Measurements from ENCODE around the gene RPN1. TPM values are rescaled to one million over a fixed set of nuclear protein-coding genes. Genes with fewer than 3 reads are reported as not detected.

The RPN1 gene
- total and polyA plus RNA-seq, 2 of the 13 experiments (the other 11 are each of a cell fraction or from before 2014, with no cell fraction given) = 290 to 342 TPM

DNA sequence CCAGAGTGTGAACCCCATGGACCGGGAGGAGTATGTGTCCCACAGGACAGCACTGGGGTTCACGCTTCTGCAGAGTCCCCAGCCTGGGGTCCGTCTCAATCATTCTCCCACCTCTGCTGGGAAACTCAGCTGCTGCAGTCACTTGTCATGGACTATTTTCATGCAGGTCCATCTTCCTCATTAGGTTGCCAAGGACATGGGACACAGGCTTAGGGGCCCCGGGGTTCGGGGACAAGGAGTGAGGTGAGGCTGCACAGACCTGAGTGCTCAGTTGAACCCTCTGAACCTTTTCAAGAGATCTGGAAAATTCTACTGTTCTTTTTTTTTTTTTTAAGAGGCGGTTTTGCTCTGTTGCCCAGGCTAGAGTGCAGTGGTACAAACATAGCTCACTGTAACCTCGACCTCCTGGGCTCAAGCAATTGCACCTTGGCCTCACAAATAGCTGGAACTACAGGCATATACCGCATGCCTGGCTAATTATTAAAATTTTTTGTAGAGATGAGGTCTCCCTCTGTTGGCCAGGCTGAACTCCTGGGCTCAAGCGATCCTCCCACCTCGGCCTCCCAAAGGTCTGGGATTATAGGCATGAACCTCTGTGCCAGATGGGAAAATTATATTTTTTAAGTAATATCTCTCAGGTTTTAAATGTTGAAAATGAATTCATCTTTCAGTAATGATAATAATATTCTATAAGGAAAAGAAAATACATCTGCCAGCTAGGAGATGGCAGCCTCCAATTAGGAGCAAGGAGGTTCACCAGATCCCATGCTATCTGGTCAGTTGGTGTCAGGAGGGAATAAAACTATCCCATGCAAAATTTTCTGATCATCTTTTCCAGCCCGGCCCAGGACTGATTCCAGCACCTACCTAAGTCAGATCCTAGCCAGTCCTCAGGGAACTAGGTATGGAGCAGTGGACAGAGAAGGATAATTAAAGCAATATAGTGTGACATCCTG lies 45.2 kb downstream of the RPN1 start:
- peaks cover 37% of the 10 kb centered on the region for H3K4me1 ChIP-seq (ENCODE audit: insufficient read depth, low read length)
- ChIA-PET POLR2A (interaction anchor here (0.9 to 1.7 kb wide), 4 partner anchors 12 to 345 kb away, joined by 3 to 8 read pairs (median 5); no protein-coding TSS in a partner anchor), CTCF (ENCODE audit: low intra/inter-chr PET ratio, low total read pairs) (interaction anchor here (0.8 to 1.8 kb wide), 2 partner anchors 14 to 33 kb away, joined by 5 to 10 read pairs; no protein-coding TSS in a partner anchor)
- H3K9me3 ChIP-seq (ENCODE audit: low read length) = no peaks in the 10 kb centered on the region
- H4K20me1 ChIP-seq (ENCODE audit: insufficient read depth, low read length) = no peaks in the 10 kb centered on the region
- no peaks in the 10 kb centered on the region for H3K27me3 ChIP-seq (ENCODE audit: control insufficient read depth in 1 of 2, insufficient read depth in 2 of 2, low read length in 2 of 2)
- peak overlapping the region; percentile 56 for H3K9ac ChIP-seq (ENCODE audit: insufficient read depth, low read depth, low read length)
- peak overlapping the region; percentile 64 for H3K4me2 ChIP-seq (ENCODE audit: low read depth, low read length)
- DNase-seq (ENCODE audit: low spot score) = peak; percentile 89
- peak overlapping the region; percentile 93 for H3K27ac ChIP-seq (ENCODE audit: extremely low read length, insufficient read depth, low read length)
- H2AFZ ChIP-seq (ENCODE audit: low read length) = no peak overlapping the region
- WGBS (ENCODE audit: low lambda C conversion rate) = 11% methylated on average over 9 of the region's 11 CpGs
- peak; percentile 82 for ATAC-seq
- no peaks in the 10 kb centered on the region for H3K36me3 ChIP-seq (replicated peaks in 1 of 2; ENCODE audit: control insufficient read depth in 1 of 2, insufficient read depth in 2 of 2, low read length in 2 of 2)
- intact Hi-C loops (cut with micrococcal nuclease; ENCODE audit: unreplicated experiment) (loop anchor here (1.0 kb wide), 1 partner anchor 14 kb away; no protein-coding TSS in a partner anchor), in situ Hi-C loops (cut with HindIII; ENCODE audit: extremely low pct_ligation_motif_present, low pct_unique_long_range_greater_than_20kb) (no loop called here)
- peak; percentile 80 for FAIRE-seq
- peak overlapping the region in 1 of 3 experiments; percentile 49; a peak in 3 of 6 replicates for H3K4me3 ChIP-seq (replicated peaks in 1 of 3; ENCODE audit: insufficient read depth in 1 of 3, low read depth in 2 of 3, low read length in 3 of 3)
- no TSS peak for BruUV-seq (replicated peaks)
- no peaks in the 10 kb centered on the region for H3K79me2 ChIP-seq (ENCODE audit: insufficient read depth, low read length)
- TF ChIP-seq ESRRA (CRISPR knock-in tag; IDR thresholded peaks at IDR 0.05; ENCODE audit: low read depth) = peak; percentile 79; the same call in 1 of the 2 replicates
- TF ChIP-seq NCOA2 (CRISPR knock-in tag; IDR thresholded peaks at IDR 0.05) = peak; percentile 51; the same call in 1 of the 2 replicates
- TF ChIP-seq, protein P1, sequence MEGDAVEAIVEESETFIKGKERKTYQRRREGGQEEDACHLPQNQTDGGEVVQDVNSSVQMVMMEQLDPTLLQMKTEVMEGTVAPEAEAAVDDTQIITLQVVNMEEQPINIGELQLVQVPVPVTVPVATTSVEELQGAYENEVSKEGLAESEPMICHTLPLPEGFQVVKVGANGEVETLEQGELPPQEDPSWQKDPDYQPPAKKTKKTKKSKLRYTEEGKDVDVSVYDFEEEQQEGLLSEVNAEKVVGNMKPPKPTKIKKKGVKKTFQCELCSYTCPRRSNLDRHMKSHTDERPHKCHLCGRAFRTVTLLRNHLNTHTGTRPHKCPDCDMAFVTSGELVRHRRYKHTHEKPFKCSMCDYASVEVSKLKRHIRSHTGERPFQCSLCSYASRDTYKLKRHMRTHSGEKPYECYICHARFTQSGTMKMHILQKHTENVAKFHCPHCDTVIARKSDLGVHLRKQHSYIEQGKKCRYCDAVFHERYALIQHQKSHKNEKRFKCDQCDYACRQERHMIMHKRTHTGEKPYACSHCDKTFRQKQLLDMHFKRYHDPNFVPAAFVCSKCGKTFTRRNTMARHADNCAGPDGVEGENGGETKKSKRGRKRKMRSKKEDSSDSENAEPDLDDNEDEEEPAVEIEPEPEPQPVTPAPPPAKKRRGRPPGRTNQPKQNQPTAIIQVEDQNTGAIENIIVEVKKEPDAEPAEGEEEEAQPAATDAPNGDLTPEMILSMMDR (CRISPR knock-in tag; IDR thresholded peaks at IDR 0.05) = peak; percentile 71
- TF ChIP-seq SETDB1 (CRISPR knock-in tag; IDR thresholded peaks at IDR 0.05; ENCODE audit: borderline replicate concordance) = no peak
- peak; percentile 72; the same call in 1 of the 2 replicates for TF ChIP-seq POGZ (CRISPR knock-in tag; IDR thresholded peaks at IDR 0.05)
- TF ChIP-seq NR2F1 (CRISPR knock-in tag; IDR thresholded peaks at IDR 0.05) = peak; percentile 47 to 76; a peak in 3 of 4 replicates
- TF ChIP-seq, protein P2, sequence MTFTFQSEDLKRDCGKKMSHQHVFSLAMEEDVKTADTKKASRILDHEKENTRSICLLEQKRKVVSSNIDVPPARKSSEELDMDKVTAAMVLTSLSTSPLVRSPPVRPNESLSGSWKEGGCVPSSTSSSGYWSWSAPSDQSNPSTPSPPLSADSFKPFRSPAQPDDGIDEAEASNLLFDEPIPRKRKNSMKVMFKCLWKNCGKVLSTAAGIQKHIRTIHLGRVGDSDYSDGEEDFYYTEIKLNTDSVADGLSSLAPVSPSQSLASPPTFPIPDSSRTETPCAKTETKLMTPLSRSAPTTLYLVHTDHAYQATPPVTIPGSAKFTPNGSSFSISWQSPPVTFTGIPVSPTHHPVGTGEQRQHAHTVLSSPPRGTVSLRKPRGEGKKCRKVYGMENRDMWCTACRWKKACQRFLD (CRISPR knock-in tag; IDR thresholded peaks at IDR 0.05; ENCODE audit: borderline replicate concordance) = 0 out of 2 replicates have a peak, but pooled peaks have one; percentile 10
- TF ChIP-seq, protein P3, sequence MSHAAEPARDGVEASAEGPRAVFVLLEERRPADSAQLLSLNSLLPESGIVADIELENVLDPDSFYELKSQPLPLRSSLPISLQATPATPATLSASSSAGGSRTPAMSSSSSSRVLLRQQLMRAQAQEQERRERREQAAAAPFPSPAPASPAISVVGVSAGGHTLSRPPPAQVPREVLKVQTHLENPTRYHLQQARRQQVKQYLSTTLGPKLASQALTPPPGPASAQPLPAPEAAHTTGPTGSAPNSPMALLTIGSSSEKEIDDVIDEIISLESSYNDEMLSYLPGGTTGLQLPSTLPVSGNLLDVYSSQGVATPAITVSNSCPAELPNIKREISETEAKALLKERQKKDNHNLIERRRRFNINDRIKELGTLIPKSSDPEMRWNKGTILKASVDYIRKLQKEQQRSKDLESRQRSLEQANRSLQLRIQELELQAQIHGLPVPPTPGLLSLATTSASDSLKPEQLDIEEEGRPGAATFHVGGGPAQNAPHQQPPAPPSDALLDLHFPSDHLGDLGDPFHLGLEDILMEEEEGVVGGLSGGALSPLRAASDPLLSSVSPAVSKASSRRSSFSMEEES (CRISPR knock-in tag; IDR thresholded peaks at IDR 0.05) = peak; percentile 35; the same call in 1 of the 2 replicates
- 0 out of 2 replicates have a peak, but pooled peaks have one; percentile 29 for TF ChIP-seq ZNF816 (CRISPR knock-in tag; IDR thresholded peaks at IDR 0.05; ENCODE audit: borderline replicate concordance)
- no peak for TF ChIP-seq PTBP1 (IDR thresholded peaks at IDR 0.05; ENCODE audit: low read depth, low read length, poor library complexity, severe bottlenecking)
- TF ChIP-seq JUNB (CRISPR knock-in tag; IDR thresholded peaks at IDR 0.05; ENCODE audit: borderline replicate concordance) = no peak
- TF ChIP-seq KAT8 (CRISPR knock-in tag; IDR thresholded peaks at IDR 0.05) = 0 out of 2 replicates have a peak, but pooled peaks have one; percentile 42
- TF ChIP-seq RXRB (CRISPR knock-in tag; IDR thresholded peaks at IDR 0.05; ENCODE audit: borderline replicate concordance) = peak; percentile 61; the same call in 1 of the 2 replicates
- TF ChIP-seq ZMYM3 (CRISPR knock-in tag; IDR thresholded peaks at IDR 0.05) = peak; percentile 93
- TF ChIP-seq SAP130 (CRISPR knock-in tag; IDR thresholded peaks at IDR 0.05; ENCODE audit: low read depth) = peak; percentile 42; the same call in 1 of the 2 replicates
- TF ChIP-seq PHF21A (CRISPR knock-in tag; IDR thresholded peaks at IDR 0.05) = peak; percentile 69
- TF ChIP-seq ZNF121 (CRISPR knock-in tag; IDR thresholded peaks at IDR 0.05) = peak; percentile 89
- peak; percentile 70; the same call in 1 of the 2 replicates for TF ChIP-seq IRF2 (CRISPR knock-in tag; IDR thresholded peaks at IDR 0.05)

All from HepG2 (cell line).